Stimulated activated naive CD8-positive, alpha-beta T cell treated with anti-CD3 and anti-CD28 coated beads, Interleukin-15, amount 100 ng/mL, for 72 hours (primary cell): Measurements from ENCODE around the gene WDR7.

ENCODE experiments used
- ATAC-seq: fragments of 150-1000 bp; cut with Tn5 transposase; 2 replicates; pipeline ENCODE4 v1.10.0; 2021; ENCODE audit warnings: mild to moderate bottlenecking, moderate library complexity
- DNase-seq, 2 donors: peaks; one replicate each; pipeline ENCODE4 v3.0.0; 2021 to 2022
- H3K27ac Mint-ChIP-seq, 2 donors: one replicate each; pipeline ENCODE4 v1.8.0; 2022; ENCODE audit warnings: mild to moderate bottlenecking in 2 of 2, mixed read lengths in 2 of 2, moderate library complexity in 2 of 2
- H3K27me3 Mint-ChIP-seq: one replicate; pipeline ENCODE4 v1.8.0; 2022; ENCODE audit warnings: mixed read lengths
- H3K4me1 Mint-ChIP-seq: one replicate; pipeline ENCODE4 v1.8.0; 2022; ENCODE audit warnings: mild to moderate bottlenecking, mixed read lengths
- H3K4me3 Mint-ChIP-seq, 2 donors: one replicate each; pipeline ENCODE4 v1.8.0; 2022; ENCODE audit warnings: mild to moderate bottlenecking in 2 of 2, mixed read lengths in 2 of 2, moderate library complexity in 1 of 2
- H3K9me3 Mint-ChIP-seq, 2 donors: one replicate each; pipeline ENCODE4 v1.8.0; 2022; ENCODE audit warnings: mixed read lengths in 2 of 2

The WDR7 gene

DNA sequence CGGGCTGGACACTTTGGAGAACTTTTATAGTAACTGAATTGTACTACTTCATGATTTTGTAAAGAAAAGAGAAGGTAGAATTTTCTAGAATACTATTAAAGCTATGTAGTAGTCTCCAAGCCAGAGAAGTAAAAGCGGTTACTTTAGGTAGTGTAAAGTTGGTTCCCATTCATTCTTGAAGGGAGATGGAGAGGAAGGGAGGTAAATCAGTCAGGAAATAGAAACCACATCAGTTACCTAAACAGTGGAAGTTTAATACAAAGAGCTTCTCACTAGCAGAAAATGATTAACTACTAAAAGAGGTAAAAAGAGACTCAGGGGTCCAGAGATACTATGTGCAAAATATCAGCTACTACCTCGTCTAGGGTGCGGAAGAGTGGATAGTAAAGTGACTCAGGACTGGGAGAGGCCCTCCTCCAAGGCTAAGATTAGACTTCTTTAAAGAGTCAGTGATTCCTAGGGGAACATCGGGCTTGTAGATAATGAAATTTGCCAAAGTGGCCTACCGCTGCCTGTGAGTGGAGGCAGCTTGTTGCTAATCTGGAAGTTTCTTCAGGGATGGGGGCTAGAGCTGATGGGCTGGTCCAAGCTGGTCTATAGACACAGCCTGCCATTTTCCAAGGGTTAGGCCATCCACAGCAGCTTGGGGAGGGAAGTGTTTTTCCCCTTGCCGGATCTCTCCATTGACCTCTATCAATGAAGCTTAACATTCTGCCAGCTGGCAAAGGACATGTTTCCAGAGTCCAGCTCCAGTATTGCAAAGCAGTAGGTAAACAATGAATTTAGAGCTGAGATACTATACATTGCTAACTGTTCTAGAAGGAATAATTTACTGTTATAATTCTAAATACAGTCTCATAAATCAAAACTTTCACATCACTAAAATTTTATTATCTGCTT, 249.3 kb downstream of the WDR7 start:
- no peaks in the 10 kb centered on the region for H3K9me3 Mint-ChIP-seq
- H3K27ac Mint-ChIP-seq = peak overlapping the region in 1 of 2 donors; percentile 30
- H3K4me1 Mint-ChIP-seq = peaks cover 20% of the 10 kb centered on the region
- H3K27me3 Mint-ChIP-seq = no peaks in the 10 kb centered on the region
- ATAC-seq (no peak), DNase-seq (no peak)
- no peak overlapping the region for H3K4me3 Mint-ChIP-seq

DNA sequence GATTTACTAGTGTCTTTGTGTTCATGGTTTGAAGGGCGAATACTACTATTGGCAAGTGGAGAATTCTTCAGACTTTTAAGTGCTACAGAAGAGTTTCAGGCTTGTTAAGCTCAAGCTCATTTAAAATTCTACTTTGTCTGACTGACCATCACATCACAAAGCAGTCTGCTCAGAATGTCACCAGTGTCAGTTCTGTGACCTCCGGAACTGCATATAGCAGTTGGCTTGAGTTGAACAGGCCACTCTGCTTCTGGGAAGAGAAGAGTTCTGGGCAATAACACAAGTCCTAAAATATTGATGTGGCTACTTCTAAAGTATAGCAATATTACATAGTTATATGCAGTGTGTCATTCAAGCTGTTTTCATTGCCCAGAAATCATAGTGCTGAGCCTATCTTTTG, 250.8 kb downstream of the WDR7 start:
- DNase-seq = no peak
- no peaks in the 10 kb centered on the region for H3K27me3 Mint-ChIP-seq
- peak overlapping the region in 1 of 2 donors; percentile 42 for H3K27ac Mint-ChIP-seq
- no peaks in the 10 kb centered on the region for H3K9me3 Mint-ChIP-seq
- no peak for ATAC-seq
- H3K4me3 Mint-ChIP-seq = no peak overlapping the region
- H3K4me1 Mint-ChIP-seq = peaks cover 20% of the 10 kb centered on the region

DNA sequence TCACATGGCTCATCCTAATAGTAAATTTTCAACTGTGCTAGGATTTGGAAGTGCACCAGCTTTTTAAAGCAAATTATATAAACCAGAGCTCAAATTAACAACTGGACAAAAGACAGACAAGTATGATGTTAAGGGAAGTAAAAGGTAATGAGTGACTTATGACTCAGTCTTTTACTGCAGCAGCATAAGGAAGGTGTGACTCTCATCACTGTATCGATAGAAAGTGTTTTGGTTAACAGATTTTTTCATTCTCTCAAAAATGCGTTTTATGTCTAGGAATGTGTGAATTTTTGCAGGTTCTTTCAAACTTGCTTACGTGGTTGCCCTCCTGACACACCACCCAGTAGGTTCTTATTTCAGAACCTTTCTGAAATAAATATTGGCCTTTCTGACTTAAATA, 251.5 kb downstream of the WDR7 start:
- peak; percentile 63 for ATAC-seq
- Mint-ChIP-seq H3K27ac (no peak overlapping the region), H3K9me3 (no peaks in the 10 kb centered on the region), H3K4me1 (peaks cover 20% of the 10 kb centered on the region), H3K27me3 (no peaks in the 10 kb centered on the region), H3K4me3 (no peak overlapping the region)
- DNase-seq = no peak

DNA sequence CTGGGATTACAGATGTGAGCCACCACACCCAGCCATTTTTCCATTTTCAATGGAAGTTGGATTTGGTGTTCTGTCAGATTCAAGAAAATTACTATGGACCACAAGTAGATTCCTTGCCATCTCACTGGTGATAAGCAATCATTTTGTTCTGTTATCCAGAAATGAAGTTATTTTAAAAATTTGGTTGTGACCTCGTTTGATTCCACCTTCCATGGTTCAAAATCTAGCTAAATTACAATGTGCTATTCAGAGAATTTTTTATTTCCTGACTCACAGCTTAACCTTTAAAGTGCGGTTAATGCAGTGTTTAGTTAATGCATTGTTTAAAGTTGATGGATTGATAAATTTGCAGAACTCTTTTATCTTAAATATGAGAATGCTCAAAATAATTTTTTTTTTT, 252.5 kb downstream of the WDR7 start:
- ATAC-seq = no peak
- DNase-seq = no peak
- H3K4me1 Mint-ChIP-seq = peaks cover 20% of the 10 kb centered on the region
- no peak overlapping the region for H3K4me3 Mint-ChIP-seq
- H3K27ac Mint-ChIP-seq = no peak overlapping the region
- no peaks in the 10 kb centered on the region for H3K9me3 Mint-ChIP-seq
- no peaks in the 10 kb centered on the region for H3K27me3 Mint-ChIP-seq

DNA sequence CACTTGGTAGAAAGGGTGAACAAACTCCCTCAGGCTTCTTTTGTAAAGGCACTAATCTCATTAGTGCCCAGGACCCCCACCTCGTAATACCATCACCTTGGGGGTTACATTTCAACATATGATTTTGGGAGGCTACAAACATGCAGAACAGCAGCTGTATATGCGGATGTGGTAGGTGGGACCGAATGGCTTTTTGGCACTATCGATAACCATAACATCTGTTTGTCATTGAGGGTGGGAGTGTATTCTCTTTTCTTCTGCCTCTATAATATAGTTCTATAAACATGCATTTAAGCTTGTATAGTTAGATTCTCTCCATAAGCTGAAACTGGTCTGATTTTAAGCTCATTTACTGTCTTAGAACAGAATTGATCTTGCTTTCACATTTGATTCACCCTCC, 256.6 kb downstream of the WDR7 start:
- Mint-ChIP-seq H3K27me3 (no peaks in the 10 kb centered on the region), H3K4me3 (no peak overlapping the region), H3K9me3 (no peaks in the 10 kb centered on the region), H3K27ac (no peak overlapping the region), H3K4me1 (peaks cover 2% of the 10 kb centered on the region)
- ATAC-seq = no peak
- DNase-seq = no peak

DNA sequence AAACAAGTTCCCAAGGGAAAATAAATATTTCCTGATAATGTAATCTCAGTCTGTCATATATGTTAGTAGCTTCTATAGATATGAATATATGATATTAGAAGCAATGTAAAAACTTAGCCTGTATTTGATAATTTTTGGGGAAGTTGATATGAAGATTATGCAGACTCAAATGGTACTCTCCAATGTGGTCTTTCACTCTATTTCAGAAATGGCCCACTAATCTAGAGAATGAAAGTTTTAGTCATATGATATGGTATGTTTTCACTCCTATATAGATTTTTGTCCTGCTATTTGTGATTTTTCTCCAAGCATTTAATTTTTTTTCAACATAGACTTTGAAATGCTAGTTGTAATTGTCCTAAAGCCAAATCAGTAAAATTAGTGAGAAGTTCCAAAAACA, 259.1 kb downstream of the WDR7 start:
- H3K9me3 Mint-ChIP-seq = no peaks in the 10 kb centered on the region
- H3K27me3 Mint-ChIP-seq = no peaks in the 10 kb centered on the region
- H3K4me1 Mint-ChIP-seq = no peaks in the 10 kb centered on the region
- DNase-seq = no peak
- no peak overlapping the region for H3K27ac Mint-ChIP-seq
- no peak overlapping the region for H3K4me3 Mint-ChIP-seq
- no peak for ATAC-seq

DNA sequence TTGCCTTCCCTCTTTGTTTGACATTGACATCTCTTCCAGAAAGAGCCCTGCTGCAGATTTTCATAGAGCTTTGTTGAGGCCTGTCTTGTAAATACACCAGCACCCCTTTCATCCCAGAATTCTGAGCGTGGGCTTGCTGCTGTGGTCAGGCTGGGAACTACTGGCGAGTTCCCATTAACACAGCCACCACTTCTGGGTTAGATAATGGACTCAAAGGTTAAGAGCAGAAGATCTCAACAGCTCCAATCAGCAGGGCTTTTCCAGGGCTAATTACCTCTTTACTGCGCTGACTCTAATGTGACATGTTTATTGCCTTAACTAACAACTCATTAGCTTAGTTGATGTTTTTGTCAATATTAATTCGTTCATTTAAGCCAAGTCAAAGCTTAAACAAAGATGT, 259.8 kb downstream of the WDR7 start:
- Mint-ChIP-seq H3K27ac (no peak overlapping the region), H3K9me3 (no peaks in the 10 kb centered on the region), H3K27me3 (no peaks in the 10 kb centered on the region), H3K4me3 (no peak overlapping the region), H3K4me1 (no peaks in the 10 kb centered on the region)
- ATAC-seq (no peak), DNase-seq (no peak)

DNA sequence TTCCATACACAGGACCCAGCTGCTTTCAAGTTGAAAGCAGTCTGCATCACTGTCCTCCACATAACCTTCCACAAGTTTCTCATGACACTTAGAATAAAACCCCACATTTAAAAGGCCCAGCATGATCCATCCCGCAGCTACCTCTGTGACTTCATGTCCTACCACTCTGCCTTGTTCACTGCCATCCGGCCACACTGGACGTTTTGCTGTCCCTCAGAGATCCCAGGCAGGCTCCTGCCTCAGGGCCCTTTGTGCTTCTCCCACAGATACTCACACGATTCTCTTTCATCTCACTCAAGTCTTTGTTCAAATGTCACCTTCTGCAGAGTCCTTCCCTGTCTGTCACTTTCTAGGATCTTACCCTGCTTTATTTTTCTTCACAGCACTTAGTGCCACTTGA, 262.8 kb downstream of the WDR7 start:
- DNase-seq = no peak
- Mint-ChIP-seq H3K27ac (no peak overlapping the region), H3K9me3 (no peaks in the 10 kb centered on the region), H3K27me3 (no peaks in the 10 kb centered on the region), H3K4me1 (no peaks in the 10 kb centered on the region), H3K4me3 (no peak overlapping the region)
- ATAC-seq = no peak

DNA sequence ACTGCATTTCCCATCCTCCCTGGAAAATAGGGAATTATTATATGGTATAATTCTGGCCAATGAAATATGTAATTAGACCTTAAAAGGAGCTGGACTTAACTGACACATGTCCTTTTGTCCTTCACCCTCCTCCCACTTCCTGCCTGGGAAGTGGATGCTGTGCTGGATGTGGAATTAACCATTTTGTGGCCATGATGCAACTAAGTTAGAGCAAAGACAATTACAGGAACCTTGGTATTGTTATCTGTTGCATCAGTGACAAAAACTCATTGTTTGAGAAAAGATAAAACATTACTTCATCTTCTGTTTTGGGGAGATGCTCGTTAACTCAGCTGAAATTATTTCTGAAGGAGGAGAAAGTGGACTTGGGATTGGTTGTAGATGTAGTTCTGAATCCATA, 268.0 kb downstream of the WDR7 start:
- ATAC-seq = no peak
- Mint-ChIP-seq H3K4me3 (no peak overlapping the region), H3K4me1 (no peaks in the 10 kb centered on the region), H3K27ac (no peak overlapping the region), H3K9me3 (no peaks in the 10 kb centered on the region), H3K27me3 (no peaks in the 10 kb centered on the region)
- DNase-seq = no peak

DNA sequence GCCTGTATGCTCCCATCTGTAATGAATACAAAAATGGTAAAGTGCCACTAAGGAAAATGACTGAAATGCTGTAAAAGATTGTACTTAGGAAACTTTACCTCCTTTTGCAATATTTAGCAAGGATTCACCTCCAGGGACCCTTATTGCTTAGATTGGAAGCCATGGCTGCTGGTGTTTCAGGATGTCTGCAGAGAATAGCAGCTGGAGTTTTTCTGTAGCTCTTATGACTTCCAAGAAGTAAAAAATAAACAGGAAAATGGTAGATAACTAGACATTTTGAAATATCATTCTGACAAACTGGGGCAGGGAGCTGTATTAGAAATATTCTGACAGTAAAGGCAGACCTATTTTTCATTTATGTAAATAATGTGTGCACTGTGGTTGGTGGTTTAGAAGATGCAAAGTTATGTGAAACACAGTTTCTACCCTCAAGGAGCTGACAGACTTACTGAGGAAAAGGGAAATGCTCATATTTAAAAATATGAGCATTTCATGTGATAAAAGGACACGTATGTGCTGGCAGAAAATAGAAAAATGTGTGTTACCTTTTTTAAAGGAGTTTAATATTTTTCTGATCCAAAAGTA, 270.8 kb downstream of the WDR7 start:
- Mint-ChIP-seq H3K9me3 (no peaks in the 10 kb centered on the region), H3K4me3 (no peak overlapping the region), H3K27ac (peak overlapping the region in 1 of 2 donors; percentile 34), H3K4me1 (no peaks in the 10 kb centered on the region), H3K27me3 (no peaks in the 10 kb centered on the region)
- DNase-seq (no peak), ATAC-seq (peak; percentile 67)

DNA sequence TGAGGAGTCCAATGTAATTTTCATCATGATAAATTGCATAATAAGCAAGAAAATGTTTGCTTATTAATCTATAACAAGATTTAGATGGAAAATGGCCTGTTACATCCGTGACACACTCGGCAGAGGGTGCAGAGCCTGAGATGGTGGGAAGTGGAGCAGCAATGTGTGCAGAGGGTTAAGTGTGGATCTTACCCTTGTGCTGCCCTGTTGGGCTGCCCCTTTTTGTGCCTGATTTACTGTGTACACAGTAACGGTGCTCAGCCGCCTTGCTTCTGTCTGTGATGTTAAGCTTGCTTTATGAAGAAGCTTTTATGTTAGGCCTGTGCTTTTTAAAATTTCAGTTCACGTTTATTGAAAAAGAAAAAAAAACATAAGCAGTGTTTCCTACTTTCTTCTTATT, 275.6 kb downstream of the WDR7 start:
- ATAC-seq (no peak), DNase-seq (no peak)
- Mint-ChIP-seq H3K27me3 (no peaks in the 10 kb centered on the region), H3K9me3 (no peaks in the 10 kb centered on the region), H3K4me1 (no peaks in the 10 kb centered on the region), H3K4me3 (no peak overlapping the region), H3K27ac (no peak overlapping the region)

DNA sequence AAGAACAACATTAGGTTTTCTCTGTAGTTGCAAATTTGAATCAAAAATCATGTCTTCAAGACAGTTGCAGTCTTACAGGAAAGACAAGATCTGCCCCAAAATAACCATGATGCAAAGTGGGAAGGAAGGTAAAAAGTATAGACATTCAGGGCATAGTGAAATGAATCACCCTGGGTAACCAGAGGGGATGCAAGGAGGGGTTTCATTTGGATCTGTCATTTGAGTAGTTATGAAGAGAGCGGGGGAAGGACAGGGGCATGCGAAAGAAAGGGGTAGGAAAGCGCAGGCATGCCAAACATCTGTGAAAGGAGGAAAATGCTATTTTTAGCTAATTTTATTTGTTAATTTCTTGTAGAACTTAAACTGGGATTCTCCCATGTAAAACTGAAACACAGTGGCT, 276.6 kb downstream of the WDR7 start:
- Mint-ChIP-seq H3K27ac (peak overlapping the region in 1 of 2 donors; percentile 62), H3K9me3 (no peaks in the 10 kb centered on the region), H3K4me1 (no peaks in the 10 kb centered on the region), H3K4me3 (no peak overlapping the region), H3K27me3 (no peaks in the 10 kb centered on the region)
- DNase-seq (no peak), ATAC-seq (peak; percentile 74)

DNA sequence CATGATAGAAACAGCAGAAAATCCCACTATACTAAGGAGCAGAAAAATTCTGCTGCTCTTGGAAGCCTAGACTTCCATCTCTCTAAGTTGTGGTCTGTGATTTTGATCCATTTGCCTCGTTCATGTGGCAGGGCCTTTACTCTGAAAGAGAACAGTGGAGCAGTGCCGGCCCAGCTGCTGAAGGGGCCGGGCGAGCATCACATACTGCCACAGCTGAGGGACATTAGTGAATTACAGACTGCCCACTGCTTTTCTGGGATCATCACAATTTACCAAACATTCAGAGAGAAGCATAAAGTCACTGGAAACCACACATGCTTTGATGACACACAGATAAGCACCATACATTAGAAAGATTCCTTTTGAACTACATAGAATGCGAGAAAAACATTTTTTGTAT, 278.7 kb downstream of the WDR7 start:
- no peak overlapping the region for H3K4me3 Mint-ChIP-seq
- no peak for DNase-seq

DNA sequence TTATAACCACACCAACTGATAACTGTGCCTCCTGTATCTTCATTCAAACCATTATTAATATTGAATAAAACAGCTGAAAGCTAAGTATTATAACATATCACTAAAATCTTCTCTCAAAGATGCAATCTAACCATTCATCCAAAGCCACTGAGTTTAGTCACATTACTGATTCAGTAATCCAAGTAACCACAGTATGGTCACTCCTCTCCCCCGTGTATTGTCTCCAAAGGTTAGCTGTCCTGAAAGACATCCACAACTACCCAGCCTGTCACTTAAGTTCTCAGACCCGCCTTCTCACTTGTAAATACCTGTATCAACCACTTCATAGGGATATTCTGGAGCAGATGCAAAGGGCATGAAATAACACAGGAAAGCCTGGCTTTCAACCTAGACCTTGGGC, 282.3 kb downstream of the WDR7 start:
- ATAC-seq = no peak

More for the DNA sequence above, 278.7 kb downstream of the WDR7 start:
- ATAC-seq = no peak
- no peaks in the 10 kb centered on the region for H3K9me3 Mint-ChIP-seq
- H3K27ac Mint-ChIP-seq = peak overlapping the region in 1 of 2 donors; percentile 24
- no peaks in the 10 kb centered on the region for H3K27me3 Mint-ChIP-seq
- H3K4me1 Mint-ChIP-seq = no peaks in the 10 kb centered on the region

DNA sequence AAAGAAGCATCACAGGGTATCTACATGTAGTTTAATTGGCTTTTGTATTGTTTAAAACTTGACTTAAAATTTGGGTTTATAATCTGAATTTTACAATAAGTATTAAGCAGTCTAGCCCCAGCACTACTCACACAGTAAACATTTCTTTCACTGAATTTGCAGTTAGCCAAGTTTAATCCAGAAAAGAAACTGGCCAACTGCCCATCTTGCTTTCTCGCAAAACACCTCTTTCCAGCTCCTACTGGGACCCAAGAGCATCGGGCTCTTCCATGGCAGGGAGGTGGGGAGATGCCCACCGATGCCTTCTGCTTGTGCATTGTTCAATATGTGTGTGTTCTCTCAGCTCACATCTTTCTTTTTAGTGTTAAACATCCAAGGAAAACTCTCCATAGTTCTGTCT, 283.0 kb downstream of the WDR7 start:
- no peak overlapping the region for H3K4me3 Mint-ChIP-seq
- peak overlapping the region in 1 of 2 donors; percentile 40 for H3K27ac Mint-ChIP-seq
- H3K27me3 Mint-ChIP-seq = no peaks in the 10 kb centered on the region

More for the DNA sequence above, 282.3 kb downstream of the WDR7 start:
- H3K4me3 Mint-ChIP-seq = no peak overlapping the region
- H3K9me3 Mint-ChIP-seq = no peaks in the 10 kb centered on the region
- no peaks in the 10 kb centered on the region for H3K4me1 Mint-ChIP-seq
- DNase-seq = no peak
- H3K27me3 Mint-ChIP-seq = no peaks in the 10 kb centered on the region
- H3K27ac Mint-ChIP-seq = peak overlapping the region in 1 of 2 donors; percentile 6

DNA sequence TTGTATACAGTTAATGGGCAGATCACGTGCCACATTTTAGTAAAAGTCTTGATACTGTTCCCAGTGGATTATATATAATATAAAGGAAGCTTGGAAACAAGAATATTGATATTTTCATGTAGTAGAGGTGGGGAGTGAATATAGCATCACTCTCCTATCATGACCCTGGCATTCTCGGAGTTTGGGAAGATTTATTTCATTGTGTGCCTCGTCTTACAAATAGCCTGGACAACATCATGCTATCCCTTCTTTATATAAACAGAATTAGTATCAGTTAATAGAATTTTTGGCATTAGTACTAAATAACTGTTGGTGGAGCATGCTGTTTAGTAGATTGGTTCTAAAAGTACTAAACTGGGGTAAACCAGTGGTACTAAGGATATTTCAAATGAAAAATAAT, 283.7 kb downstream of the WDR7 start:
- Mint-ChIP-seq H3K4me3 (no peak overlapping the region), H3K27me3 (no peaks in the 10 kb centered on the region), H3K9me3 (no peaks in the 10 kb centered on the region), H3K27ac (no peak overlapping the region), H3K4me1 (no peaks in the 10 kb centered on the region)
- ATAC-seq (no peak), DNase-seq (no peak)

More for the DNA sequence above, 283.0 kb downstream of the WDR7 start:
- no peak for DNase-seq
- Mint-ChIP-seq H3K9me3 (no peaks in the 10 kb centered on the region), H3K4me1 (no peaks in the 10 kb centered on the region)
- no peak for ATAC-seq
